ENCODE results near the gene BCAS3.

Gene BCAS3

GRCh38 chr17:61289408-61290385, 612.0 kb downstream of the BCAS3 start:
- no peak for DNase-seq (ENCODE audit: low read depth in 2 of 2)

- no peak for DNase-seq (ENCODE audit: low read depth in 2 of 2)
These were observed 614.0 kb downstream of the BCAS3 start for GRCh38 chr17:61291451-61292285.

GRCh38 chr17:61294286-61294685, 616.6 kb downstream of the BCAS3 start:
- DNase-seq (ENCODE audit: low read depth in 2 of 2), result no peak

DNA sequence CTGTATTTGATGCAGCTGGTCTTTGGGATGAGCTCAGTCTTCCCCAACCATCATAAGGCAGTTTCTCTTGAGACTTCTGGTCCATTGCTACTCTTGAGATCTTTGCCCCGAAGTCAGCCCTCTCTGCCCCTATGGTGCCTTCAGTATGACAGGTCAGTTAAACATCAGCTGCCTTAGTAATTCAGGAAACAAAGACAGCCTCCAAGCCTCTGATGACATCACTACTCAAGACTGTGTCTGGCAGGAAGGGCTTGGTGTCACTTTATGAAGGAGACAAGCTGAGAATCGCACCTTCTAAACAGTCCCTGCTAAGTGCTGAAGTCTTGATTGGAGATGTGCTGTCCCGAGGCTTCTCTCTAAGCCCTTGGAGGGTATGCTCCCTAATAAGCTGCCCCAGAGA, 617.1 kb downstream of the BCAS3 start:
- DNase-seq (ENCODE audit: low read depth in 2 of 2), result no peak

DNA sequence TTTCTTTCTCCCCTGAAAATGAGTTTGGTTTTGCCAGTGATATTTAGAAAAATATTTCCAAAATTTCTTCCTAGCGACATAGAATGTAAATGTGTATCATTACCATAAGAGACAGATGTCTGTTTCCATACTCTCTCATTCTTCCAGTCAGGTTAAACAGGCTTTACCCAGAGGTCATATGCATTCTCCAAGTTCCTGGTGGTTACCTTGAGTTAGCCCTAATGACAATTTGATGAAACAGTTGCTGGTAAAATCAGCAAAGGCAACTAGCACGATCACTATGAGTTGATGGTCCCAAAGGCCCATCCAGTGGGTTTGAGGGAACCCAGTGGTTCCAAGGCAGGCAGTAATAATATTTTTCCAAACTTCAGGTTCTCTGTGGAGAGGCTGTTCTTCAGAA, 618.4 kb downstream of the BCAS3 start:
- no peak for DNase-seq (ENCODE audit: low read depth in 2 of 2)

DNA sequence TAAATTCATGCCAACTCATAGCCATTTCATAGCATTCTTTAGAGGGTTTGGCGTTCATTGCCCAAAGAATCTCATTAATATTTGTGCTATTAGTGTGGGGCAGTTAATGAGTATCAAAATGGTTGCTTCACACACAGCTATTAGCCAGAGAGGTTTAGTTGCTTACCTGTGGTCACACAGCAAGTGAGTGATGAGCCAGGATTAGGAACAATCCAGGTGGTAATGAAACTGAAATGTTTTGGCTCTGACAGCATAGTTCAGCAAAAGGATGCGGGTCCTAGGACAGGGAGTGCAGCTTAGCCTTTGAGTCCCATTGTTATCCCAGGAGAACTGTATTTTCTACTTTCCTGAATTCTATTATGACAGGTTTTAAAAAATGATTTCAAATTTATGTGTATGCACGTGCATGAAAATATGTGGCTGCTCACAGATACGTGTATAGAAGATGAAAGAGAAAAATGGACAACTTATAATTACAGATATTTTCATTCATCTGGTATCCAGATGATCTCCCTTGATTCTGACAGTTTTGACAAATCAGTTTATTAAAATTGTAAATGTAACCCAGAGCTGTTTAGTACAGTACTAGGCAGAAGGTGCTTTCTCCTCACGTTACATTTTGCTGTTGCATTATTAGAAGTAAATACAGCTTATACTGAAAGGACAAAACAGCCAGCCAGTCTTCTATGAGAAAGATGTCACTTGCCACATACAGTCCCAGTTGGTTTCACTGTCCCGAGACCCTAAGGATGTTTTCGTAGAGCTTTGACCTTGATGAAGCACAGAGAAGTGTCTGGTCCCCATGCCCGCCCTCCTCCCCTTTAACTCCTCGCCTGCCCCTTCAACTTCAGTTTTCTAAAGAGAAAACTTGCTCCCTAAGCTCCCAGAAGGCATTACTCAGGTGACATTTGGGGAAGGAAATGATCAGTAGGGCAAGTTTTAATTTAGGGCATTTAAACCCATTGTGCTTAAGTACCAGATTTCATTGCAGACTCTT, 622.2 kb downstream of the BCAS3 start:
- no peak for DNase-seq (ENCODE audit: low read depth in 2 of 2)

DNA sequence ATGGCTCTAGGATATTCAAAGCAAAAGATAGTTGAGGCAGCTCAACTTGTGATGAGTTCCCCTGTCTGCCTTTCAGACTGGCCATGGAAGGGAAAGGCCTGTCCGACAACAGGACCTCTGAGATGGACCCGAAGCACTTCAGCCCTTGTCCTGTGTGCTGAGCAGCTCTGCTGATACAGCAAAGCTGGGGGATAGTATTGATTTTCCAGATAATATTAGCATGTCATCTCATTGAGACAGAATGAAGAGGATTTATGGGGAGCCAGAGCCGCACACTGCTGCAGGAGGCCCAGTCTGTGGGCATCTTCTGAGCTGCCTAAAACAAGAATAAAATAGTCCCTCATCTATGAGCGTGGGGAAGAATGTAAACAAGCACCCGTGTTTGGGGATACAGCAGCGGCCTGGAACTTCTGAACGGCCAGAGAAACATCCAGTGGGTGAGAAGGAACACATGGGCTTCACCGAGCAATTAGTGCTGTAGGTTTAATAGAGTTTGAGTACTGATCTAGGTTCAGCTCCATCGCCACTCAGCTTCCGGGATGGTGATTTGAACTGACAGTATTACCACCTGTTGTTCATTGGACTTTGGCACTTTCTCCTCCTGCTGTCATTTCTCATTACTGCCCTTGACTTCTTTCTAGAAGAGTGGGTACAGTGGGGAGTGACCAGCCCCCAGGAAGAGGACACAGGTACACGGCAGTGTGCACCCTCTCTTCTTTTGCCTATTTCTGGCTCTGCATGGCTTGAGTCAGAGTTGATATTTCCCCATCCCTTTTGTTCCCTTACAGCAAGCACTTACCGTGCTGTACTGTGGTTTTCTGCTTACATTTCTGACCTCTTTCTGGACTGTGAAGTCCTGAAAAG, 625.5 kb downstream of the BCAS3 start:
- DNase-seq (ENCODE audit: low read depth in 2 of 2), result no peak

- DNase-seq (ENCODE audit: low read depth in 2 of 2), result no peak
These were observed 626.1 kb downstream of the BCAS3 start for GRCh38 chr17:61303817-61304096.

DNA sequence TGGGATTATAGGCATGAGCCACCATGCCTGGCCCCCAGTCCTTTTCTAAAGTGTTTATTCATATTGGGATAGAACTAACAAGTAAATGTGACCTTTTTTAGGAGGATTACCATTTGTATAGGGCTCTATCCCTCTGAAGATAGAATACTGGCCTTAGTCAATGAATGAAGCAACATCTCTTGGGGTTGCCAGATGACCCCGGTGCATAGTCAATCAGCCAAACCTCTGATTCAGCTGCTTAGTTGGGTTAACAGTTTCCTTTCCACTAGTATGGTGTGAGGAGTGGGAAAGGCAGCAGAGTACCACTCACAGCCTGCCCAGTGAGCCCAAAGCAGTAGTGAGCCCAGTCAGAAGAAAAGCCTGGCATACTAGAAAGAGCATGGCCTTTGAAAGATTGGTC, 627.4 kb downstream of the BCAS3 start:
- DNase-seq (ENCODE audit: low read depth in 2 of 2), result no peak

DNA sequence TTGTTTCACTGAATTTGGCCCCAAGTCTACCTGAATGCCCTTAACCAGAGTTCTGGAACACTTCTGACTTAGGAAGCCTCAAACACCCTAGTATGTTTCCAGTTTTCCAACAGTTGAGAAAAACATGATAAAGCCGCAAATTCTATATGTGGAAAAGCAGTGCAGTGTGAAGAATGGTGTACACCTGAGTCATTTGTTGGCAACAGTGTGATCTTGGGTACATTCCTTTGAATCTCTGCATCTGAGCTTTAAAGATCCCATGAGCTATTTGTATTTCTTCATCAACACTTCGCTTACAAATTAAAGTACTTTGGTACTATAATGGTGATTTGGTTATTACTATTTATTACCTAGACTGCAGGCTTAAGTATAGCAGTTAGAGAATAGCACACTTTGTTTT, 628.4 kb downstream of the BCAS3 start:
- no peak for DNase-seq (ENCODE audit: low read depth in 2 of 2)

DNA sequence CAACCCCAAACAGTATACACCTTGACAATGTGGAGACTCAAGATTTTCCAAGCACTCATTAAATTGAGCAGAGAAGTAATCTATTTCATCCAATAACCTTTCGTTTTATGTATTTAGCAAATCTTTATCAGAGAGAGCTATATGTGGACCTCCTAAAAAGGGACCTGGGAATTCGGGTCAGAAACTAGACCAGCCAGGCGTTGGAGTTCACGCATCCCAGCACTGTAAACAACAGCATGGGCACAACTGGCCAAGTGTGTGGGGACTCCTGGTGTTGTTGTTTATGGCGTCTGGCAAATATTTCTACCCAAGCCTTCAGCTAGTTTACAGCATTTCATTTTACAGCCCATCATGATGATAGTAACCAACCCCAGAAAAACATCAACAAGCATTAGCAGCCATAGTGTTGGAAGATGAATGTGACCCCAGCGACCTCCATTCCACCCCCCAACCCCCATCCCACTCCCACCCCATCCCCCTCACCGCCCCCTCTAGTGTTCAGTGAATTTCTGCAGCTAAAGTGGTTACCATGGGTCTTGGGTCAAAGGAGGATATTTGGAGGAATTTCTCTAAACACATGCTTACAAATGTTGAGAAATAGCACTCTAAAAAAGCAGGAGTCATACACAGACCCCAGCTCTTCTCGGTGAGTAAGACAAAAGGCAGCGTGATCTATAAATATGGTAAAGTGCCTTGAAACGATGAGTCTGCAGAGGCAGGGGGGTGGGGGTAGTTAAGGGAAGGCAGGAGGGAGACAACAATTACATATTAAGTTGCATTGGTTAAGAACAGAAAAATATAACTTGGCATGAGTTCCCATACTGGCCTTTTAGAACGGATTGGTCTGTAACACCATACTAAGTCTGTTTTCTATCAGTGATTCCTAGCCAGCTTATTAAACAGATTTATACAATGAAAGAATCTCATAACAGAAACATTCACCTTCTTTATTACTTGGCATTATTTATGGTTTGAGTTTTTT, 630.5 kb downstream of the BCAS3 start:
- DNase-seq (ENCODE audit: low read depth in 2 of 2), result peak; percentile 98 to 99

GRCh38 chr17:61309362-61310256, 632.0 kb downstream of the BCAS3 start:
- peak; percentile 82 to 83 for DNase-seq (ENCODE audit: low read depth in 2 of 2)

DNA sequence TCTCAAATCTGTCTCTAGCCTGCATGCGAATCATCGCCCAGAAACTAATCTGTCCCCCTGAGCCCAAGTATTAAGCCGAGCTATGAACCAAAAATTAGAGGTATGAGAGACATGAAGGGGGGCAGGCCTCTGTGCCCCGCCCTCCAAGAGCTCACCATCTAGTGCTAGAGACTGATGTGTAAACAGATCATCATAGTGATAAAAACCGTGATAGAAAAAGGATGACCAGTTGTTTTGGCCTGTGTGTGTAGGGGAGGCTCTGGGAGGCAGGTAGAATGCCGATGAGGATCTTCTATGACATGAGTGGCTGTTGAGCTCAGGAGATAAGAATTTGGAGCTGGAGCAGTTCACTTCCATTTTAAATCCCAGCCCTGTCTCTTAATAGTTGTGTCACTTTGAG, 632.9 kb downstream of the BCAS3 start:
- no peak for DNase-seq (ENCODE audit: low read depth in 2 of 2)

GRCh38 chr17:61312406-61313295, 635.0 kb downstream of the BCAS3 start:
- no peak for DNase-seq (ENCODE audit: low read depth in 2 of 2)

GRCh38 chr17:61313461-61314326, 636.0 kb downstream of the BCAS3 start:
- no peak for DNase-seq (ENCODE audit: low read depth in 2 of 2)

GRCh38 chr17:61314368-61315078, 636.9 kb downstream of the BCAS3 start:
- DNase-seq (ENCODE audit: low read depth in 2 of 2), result no peak
